GM18517 (cell line): ENCODE data around the gene NCKAP5.
"Not testable (repeated sequence)": the region's sequence is repeated elsewhere in the genome, so short reads cannot be mapped to it uniquely, and the experiment has no call there.

Experiments used
- ATAC-seq: cut with Tn5 transposase; IDR thresholded peaks from one replicate; pipeline ENCODE4 v1.9.1; 2021; ENCODE audit warnings: mild to moderate bottlenecking, moderate library complexity; ENCODE audit not compliant: unreplicated experiment

The NCKAP5 gene

GRCh38 chr2:133235968-133236367, 332.3 kb downstream of the NCKAP5 start:
- ATAC-seq, result no peak

GRCh38 chr2:133232556-133232955, 335.7 kb downstream of the NCKAP5 start:
- no peak for ATAC-seq

- ATAC-seq, result no peak
These were observed 337.0 kb downstream of the NCKAP5 start for GRCh38 chr2:133231264-133231663.

GRCh38 chr2:133229974-133230373, 338.3 kb downstream of the NCKAP5 start:
- ATAC-seq, result no peak

GRCh38 chr2:133223226-133223625, 345.0 kb downstream of the NCKAP5 start:
- no peak for ATAC-seq

GRCh38 chr2:133221398-133221797, 346.9 kb downstream of the NCKAP5 start:
- no peak for ATAC-seq

- ATAC-seq, result no peak
These were observed 350.1 kb downstream of the NCKAP5 start for GRCh38 chr2:133218204-133218603.

GRCh38 chr2:133215477-133215876, 352.8 kb downstream of the NCKAP5 start:
- ATAC-seq, result no peak

GRCh38 chr2:133213651-133214050, 354.6 kb downstream of the NCKAP5 start:
- ATAC-seq, result no peak

GRCh38 chr2:133209325-133209724, 358.9 kb downstream of the NCKAP5 start:
- no peak for ATAC-seq

GRCh38 chr2:133206666-133207065, 361.6 kb downstream of the NCKAP5 start:
- ATAC-seq, result not testable (repeated sequence)

- no peak for ATAC-seq
These were observed 363.8 kb downstream of the NCKAP5 start for GRCh38 chr2:133204421-133204820.

- no peak for ATAC-seq
These were observed 367.4 kb downstream of the NCKAP5 start for GRCh38 chr2:133200684-133201421.

- no peak for ATAC-seq
These were observed 369.6 kb downstream of the NCKAP5 start for GRCh38 chr2:133198678-133199077.

GRCh38 chr2:133197156-133197555, 371.1 kb downstream of the NCKAP5 start:
- ATAC-seq, result no peak

- ATAC-seq, result no peak
These were observed 373.4 kb downstream of the NCKAP5 start for GRCh38 chr2:133194777-133195335.

- ATAC-seq, result no peak
These were observed 374.0 kb downstream of the NCKAP5 start for GRCh38 chr2:133194362-133194655.

- ATAC-seq, result no peak
These were observed 374.5 kb downstream of the NCKAP5 start for GRCh38 chr2:133193544-133194361.

GRCh38 chr2:133192028-133192427, 376.2 kb downstream of the NCKAP5 start:
- no peak for ATAC-seq

- ATAC-seq, result no peak
These were observed 391.1 kb downstream of the NCKAP5 start for GRCh38 chr2:133177196-133177595.

GRCh38 chr2:133175926-133176325, 392.3 kb downstream of the NCKAP5 start:
- no peak for ATAC-seq

- ATAC-seq, result no peak
These were observed 395.0 kb downstream of the NCKAP5 start for GRCh38 chr2:133173224-133173623.
